Fibroblast of upper back skin (primary cell): ENCODE measurements around the gene MRPL38.

Source experiments
- DNase-seq: peaks from one replicate; pipeline ENCODE4 v3.0.0-alpha.2; 2013

The MRPL38 gene

DNA sequence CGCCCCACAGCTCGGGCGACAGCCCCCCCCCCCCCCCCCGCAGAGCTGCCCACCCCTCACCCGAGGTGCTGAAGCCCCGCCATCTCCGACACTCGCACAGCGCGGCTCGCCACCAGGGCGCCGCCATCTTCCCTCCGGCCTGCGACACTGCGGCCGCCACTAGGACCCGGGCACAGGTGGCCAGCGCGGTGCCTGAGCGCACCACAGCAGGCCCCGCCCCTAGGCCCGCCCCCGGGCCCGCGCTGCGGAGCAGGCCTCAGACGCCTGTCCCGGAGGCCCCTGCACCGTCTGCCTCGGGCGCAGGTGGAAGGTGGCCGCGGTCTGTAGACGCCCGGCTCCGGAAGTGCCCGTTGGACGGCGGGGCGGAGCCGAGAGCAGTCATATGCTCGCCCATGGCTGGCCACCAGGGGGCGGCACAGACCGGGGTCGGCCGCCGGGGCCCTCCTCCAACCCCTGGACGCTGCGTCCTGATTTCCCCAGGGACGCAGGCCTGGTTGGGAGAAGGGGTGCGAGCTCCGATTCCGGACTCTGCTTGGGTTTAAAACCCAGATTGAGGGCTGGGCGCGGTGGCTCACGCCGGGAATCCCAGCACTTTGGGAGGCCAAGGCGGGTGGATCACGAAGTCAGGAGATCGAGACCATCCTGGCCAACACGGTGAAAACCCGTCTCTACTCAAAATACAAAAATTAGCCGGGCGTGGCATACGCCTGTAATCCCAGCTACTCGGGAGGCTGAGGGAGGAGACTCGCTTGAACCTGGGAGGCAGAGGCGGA is at the start of gene MRPL38:
Gene MRPL38, minus strand, starts transcription at position 136 of the 773 bp plus-strand sequence. Its CDS starts 9 bp downstream, at position 127.
- peak; percentile 91 for DNase-seq

DNA sequence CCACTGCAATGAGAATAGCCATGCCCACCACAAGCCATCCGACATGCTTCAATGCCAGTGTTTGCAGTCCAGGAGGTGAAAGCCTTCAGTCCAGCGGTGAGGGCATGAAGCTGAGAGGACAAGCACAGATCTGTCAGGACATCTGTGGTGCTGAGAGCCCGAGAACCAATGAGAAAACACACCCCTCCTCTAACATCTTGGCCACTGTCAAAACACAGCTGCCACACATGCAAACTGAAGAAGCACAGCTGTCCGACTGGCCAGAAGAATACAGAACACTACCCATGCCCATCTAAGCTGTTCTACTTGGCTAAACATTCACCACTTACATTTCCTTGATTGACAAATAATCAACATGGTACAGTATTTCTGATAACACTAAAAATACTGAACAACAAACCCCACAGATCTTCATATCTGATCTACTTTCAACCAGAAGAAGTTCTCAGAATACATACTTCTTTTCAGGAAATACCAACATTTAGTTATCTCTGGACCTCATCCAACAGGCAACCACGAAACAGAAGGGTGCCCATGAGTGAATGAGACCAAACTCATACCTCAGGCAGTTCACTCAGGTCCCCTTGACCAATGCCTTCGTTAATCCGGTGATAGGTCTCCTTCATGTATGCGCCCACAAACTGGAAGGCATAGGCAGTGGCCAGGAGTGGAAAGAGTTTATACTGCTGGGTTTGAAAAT is 46.3 kb upstream of the MRPL38 start:
- DNase-seq = peak; percentile 16

DNA sequence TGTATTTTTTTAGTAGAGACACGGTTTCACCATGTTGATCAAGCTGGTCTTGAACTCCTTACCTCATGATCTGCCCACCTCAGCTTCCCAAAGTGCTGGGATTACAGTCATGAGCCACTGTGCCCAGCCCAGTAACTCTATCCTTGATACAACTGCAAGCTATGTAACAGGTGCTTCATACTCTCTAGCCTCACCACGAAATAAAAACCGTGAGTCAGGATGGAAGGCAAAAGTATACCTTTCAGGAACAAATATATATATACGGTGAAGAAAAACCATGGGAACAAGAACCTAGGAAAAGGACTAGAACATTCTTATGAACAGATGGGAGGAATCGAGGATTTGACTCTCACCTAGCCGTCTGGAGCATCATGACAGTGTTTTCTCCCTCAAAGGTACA is 45.7 kb upstream of the MRPL38 start:
- DNase-seq = no peak

DNA sequence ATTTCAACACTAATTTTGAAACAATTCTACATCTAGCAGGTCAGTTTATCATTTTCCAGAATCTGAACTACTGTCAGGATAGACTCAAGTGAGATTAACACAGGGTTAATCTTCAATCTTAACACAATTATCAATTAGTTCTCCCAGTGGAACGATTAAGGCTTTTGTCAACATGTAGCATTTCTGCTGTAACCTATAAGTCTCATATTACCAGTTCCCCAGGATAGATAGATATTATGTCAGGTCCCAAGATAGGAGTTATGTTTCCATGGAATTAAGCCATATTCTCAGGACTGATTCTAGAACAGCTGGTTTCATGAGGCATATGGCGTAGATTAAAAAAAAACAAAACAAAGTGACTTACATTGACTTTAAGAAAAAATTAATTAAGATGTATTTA is 40.5 kb upstream of the MRPL38 start:
- DNase-seq = no peak

DNA sequence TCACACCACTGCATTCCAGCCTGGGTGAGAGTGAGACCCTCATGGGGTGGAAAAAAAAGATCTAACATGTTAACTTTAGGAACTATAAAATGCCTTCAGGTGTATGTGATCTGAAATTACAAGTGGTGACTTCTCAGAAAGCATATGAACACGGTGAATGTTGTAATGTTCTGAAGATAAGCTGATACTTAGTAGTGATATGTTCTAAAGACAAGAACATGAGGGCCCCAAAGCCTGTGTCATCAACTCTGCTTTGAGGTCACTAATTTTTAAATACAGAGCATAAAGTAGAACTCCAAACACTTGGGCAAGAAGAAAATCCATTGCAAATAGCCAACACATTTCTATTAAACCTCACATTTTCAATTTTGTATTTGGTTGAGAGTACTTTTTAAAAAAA is 38.8 kb upstream of the MRPL38 start:
- no peak for DNase-seq

DNA sequence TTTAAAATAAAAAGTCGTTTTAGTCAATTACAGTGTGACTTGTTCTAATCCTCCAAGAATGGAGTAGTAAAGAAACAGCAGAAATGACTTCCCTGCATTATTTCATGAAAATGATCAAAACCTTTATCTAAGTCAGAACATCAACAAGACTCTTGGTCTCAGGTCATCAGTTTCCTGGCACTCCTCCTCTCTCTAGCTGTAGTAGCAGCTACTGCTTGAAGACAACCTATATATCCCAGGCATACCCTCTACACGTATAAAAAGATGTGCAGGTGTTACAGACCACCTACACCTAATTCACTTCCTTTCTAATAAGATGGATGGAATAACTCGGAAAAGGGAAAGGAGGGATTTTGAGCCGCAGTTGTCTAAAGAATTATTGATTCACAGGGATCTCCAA is 37.8 kb upstream of the MRPL38 start:
- DNase-seq = no peak

DNA sequence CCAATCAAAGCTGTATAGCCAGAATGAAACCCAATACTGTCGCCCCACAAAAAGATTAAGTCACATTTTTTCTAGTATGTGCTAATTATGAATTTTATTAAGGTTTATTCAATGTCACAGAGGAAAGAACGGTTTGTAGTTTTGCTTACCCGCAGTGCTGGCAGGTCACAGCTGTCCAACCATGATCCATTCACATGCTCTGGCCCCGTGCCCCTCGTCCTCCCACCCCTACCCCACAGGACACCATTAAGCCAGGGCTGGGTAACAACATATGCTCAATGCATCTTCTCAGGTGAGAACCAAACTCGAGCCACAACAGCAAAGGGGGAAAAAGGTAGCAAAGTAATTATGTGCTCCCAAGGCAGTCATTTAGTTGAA is 36.7 kb upstream of the MRPL38 start:
- no peak for DNase-seq

DNA sequence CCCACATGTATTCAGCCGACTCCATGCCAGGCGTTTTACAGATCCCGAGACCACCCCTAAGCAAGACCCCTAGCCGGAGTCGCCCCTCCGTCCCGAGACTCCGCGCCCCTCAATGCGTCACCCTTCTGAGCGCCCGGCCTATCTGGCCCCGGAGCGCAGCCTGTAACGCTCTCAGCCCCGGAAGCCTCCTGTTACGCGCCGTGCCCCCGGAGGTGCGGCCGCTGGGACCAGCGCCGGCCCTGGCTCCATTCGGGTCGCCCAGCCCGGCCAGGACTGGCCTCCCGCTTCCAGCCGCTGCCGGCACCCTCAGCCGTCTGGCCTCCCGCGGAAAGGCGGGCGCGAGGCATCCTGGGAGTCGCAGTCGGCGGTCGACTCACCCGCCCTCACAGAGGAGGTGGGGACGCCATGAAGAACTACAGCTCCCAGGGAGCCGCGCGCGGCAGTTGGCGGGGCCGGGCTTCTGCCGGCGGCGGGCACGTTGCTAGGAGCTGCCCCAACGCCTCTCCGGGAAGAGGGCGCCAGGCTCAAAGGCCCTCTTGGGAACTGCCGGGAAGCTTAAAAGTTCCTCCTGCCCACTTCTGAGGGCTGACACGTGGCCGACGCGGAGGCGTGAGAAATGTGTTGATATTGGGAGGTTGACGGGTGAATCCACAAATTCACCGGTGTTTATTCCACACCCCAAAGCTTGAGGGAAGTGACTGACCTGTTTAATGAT is 36.2 kb upstream of the MRPL38 start, which contains the start of gene FBF1:
Gene FBF1, minus strand, starts transcription at position 316 of the 715 bp plus-strand sequence. CDS start 2,893 bp downstream, outside the sequence.
- DNase-seq = peak; percentile 91

DNA sequence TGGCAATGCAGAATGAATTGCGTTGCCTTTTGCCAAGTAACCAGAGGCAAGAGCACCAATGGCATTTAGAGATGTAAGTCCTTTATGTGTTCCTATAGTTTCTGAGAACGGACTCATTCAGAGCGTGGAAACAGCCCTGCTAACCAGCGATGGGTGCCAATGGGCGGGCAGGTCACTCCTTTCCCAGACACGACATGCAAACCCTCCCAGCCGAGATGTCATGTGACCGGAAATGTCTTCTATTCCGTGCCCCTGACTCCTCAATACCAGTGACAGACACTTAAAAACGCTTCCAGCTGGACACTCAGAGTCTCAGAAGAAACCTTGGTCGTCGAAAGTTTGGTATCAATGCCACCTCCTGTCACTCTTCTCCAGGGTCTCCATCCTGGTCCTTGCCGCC is 33.0 kb upstream of the MRPL38 start:
- no peak for DNase-seq

DNA sequence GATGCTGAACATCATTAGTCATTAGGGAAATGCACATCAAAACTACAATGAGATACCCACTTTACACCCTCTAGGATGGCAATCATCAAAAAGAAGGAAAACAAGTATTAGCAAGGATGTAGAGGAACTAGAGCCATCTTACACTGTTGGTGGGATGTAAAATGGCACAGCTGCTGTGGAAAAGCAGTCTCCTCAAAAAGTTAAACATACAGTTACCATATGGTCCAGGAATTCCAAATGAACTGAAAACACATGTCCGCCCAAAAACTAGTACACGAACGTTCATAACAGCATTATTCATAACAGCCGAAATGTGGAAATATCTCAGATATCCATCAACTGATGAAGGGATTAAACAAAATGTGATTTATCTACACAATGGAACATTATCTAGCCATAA is 29.1 kb upstream of the MRPL38 start:
- peak; percentile 35 for DNase-seq

DNA sequence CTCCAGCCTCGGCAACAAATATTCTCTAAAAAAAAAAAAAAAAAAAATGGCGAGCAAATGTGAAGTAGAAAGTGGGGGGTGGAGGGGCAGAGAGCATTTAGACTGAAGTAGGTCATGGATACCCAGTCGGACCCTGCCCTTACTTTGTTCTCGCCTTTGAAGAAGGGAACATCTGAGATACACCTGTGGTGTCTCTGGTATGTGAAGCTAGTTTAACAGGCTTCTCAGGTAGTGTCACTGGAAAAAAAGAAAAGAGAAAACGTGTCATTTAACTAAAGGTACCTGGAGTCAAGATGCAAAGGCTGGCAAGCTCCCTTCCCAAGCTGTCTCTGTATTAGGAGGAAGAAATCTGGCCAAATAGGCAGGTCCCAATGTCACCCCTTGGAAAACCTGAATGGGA is 28.2 kb upstream of the MRPL38 start:
- no peak for DNase-seq

DNA sequence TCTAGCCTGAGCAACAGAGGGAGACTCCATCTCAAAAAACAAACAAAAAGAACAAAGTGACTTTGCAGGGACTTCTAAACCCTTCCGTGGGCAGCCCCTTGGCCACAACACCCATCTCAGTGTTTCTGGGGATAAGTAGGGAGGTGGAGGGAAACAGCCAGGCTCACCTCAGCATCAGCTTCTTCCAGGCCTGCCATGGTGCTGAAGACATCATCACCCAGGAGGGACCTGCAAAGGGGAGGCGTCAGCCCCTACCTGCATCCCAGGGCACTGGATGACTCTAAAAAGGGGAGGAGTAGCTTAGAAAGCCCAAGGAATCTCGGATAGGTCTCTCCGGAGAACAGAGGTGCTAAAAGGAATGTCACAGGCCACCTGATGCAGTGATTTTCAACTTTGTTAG is 26.4 kb upstream of the MRPL38 start:
- DNase-seq = no peak

DNA sequence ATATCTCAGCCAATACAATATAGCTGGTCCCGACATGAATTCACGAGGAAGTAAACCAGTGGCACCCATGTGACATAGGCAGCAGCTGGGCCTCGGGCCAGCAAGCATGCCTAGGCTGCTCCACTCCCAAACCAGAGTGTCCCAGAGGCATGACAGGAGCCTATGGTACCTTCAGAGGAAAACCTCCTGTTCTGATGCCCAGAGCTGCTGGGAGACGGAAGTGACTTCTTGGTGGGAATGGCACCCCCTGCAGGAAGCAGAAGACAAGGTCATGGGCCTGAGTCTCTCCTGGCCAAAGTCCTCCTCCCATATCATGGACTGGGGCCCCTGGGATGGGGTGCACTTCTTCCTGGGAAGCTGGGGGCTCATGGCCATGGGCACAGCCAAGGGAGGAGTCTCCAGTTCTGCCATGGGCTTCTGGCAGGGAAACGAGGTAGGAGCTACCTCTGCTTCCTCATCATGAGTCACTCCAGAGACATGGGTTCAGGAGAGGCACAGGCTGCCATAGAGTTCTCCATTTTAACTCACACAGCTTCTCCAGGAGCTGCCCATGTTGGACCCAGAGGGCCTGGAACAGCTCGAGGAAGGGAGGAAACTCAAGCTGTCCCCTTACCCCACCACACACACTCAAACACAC is 22.7 kb upstream of the MRPL38 start:
- no peak for DNase-seq

DNA sequence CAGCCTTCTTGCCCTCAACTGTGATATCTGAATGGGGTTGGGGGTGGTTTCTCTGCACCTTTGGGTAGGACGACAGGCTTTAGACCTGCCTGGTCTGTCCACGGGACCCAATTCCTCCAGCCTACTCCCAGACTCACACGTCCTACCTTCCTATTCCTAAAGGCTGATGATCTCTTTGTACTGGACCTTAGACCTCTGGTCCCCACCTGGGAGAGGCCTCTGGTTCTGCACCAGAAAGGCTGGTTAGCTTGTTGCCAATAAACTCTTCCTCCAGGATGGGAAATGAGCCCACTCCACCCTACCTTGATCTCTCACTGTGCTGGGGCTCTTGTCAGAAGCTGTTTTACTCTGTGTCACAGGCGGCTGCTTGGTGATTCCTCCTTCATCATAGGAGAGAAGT is 21.8 kb upstream of the MRPL38 start:
- DNase-seq = no peak

DNA sequence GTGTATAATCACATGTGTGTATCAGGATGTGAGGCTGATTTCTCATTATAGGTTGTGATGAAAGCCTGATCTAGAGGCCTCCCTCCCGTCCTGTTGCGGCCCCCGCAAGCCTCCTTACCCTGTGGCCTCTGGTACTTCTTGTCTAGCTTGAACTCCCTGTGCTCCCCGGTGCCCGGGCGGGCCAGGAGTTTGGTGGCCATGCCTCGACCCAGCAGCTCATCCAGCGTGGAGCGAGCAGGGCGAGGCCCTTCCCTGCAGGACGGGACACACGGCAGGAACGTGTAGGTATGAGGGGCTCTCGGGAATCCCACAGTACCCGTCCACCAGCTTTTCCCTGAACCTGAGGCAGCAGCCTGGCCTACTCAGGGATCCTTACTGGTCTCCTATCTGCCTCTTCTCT is 21.2 kb upstream of the MRPL38 start:
- no peak for DNase-seq

DNA sequence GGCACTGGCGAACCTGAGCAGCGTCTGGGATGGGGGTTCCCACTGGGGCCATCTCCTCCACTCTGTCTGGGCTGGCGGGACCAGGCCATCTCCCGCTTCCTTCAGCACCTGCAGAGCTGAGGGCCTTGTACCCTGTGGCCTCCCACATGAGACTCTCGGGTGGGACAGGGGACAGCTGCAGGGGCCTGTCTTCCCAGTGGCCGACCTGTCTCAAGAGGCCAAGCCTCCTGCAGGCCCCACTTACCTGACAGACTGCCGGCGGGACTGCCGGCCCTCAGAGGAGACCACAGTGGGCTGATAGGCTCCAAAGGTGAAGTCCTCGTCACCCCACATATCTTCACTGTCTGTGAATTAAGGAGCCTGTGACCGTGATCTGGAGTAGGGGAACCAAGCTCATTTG is 20.4 kb upstream of the MRPL38 start:
- DNase-seq = no peak

DNA sequence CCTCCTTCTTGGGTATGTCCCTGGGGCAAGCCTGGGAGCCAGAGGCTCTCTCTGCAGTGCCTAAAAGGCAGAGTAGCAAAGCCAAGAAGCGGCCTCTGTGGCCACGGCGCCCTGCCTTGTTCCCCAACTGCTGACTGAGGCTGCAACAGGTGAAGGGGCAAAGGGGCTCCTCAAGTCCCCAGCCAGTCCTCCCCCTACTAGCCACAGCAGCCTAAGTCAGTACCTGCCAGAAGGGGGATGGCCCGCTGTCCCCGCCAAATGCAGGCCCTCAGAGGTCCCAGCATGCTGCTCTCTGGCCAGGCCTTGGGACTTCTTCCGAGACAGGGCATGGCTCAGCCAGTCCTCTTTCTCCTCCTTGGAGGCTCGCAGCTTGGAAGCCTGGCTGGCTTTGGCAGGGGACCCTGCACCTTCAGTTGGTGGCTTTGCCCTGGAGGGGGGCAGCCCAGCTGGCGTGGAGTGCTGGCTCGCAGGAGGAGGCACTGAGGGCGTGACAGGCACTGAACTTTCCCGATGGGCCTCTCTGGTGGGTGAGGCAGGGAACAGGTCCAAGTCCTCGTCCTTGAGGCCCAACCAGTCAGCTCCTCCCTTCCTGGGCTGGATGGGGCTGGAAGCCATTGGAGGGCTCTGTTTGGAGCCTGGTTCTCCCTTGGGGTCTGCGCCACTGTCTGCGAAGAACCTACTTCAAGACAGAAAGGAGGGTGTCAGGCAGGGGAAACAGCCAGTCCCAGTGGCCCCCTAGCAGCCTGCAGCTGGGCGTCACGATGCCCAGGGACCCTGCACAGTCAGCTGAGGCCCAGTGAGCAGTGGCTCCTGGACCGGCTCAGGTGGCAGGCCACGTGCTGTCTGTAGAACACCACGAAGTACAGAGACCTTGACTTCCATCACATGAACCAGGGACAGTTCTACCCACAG is 18.5 kb upstream of the MRPL38 start:
- no peak for DNase-seq

DNA sequence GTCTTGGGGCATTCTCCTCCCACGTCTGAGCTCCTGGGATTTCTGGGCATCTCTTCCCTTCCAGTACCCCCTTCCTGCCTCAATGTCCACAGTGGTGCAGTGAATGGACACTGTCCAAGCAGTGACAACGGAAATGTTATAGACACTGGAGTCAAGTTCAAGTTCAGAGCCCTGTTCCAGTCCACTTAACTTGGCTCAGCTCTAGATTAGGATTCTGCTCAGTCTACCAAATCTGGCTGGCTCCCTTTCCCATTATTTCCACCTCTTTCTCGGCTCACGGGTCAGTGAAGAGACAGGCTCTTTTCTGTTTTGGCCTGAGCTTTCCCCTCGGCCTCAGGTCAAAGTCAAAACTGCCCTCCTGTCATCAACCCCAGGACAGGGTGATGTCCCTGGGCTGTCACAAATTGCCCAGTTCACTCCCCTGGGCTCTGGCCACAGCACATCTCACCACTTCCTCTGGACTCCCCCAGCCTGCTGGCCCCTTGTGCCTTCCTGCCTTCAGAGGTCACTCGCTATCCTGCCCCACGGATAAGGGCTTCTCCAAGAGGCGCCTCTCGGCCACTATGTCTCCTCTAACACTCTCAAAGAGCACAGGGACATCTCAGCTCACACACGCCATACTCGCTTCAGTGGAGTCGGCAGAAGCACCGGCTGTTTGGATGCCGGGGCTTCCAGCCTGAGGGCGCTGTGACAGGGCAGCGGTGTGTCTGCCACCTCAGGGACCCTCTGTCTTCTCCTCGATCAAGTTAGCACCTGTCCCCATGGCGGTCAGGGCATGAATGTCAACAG is 17.7 kb upstream of the MRPL38 start:
- DNase-seq = no peak

DNA sequence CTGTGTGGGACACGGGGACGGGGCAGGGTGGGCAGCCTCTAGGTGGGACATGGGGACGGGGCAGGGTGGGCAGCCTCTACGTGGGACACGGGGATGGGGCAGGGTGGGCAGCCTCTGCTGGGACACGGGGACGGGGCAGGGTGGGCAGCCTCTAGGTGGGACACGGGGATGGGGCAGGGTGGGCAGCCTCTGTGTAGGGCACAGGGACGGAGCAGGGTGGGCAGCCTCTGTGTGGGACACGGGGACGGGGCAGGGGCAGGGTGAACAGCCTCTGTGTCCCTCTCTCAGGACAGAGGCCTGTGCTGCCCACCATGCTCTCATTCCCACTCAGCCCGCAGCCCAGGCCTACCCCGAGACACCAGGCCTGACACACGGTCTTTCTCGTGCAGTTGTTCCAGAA is 16.9 kb upstream of the MRPL38 start:
- no peak for DNase-seq

DNA sequence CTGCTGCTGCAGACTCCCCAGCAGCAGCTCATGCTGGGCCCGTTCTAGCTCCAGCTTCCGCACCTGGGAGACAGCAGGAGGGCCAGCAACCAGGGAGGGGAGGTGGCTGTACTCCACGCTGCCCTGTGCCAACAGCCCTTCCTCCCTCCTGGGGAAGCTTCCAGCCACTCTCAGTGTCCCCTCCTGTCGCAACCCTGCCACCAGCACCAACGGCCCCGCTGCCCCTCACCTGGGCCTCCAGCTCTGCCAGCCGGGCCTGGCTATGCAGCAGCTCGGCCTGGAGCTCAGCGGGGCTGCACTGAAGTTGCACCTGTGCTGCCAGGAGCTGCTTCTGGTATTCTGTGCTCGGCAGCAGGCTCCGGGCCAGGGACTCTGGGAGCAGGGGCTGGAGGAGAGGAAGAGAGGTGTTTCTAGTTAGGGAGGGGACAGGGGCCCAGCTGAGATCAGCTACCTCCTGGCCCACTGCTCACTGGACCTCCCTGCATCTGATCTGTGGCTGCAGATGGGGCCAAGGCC is 15.4 kb upstream of the MRPL38 start:
- DNase-seq = no peak

DNA sequence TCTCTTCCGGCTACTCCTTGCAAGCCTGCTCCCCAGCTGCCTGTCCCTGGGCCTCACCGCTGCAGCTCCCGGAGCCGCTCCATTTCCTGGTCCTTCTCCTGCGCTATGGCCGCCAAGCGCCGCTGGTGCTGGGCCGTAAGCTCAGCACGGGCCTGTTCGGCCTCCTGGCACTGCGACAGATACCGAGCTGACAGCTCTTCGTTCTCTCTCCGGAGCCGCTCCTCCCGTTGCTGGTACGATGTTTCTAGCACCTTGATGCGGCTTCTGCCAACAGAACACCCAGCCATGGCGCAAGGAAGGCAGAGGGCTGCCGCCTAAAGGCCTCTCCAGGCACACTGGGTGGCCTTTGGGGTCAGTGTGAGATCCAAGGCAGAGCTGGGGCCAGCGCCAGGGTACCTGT is 14.9 kb upstream of the MRPL38 start:
- DNase-seq = no peak
